Lower leg skin (tissue), 4 donors: ENCODE data around the gene CMTM4. TPM values are rescaled to one million over a fixed set of nuclear protein-coding genes. Genes with fewer than 3 reads are reported as not detected.
"Not testable (repeated sequence)": the region's sequence is repeated elsewhere in the genome, so short reads cannot be mapped to it uniquely, and the experiment has no call there.

Experiments used
- DNase-seq, 2 donors: peaks; one replicate each; pipeline ENCODE4 v3.0.0-alpha.2; 2019; ENCODE audit warnings: low spot score in 2 of 2
- H3K4me3 ChIP-seq: fragments of 200-600 bp; sonication (generic); 2 replicates; pipeline ENCODE4 v1.5.1; 2017; ENCODE audit warnings: mild to moderate bottlenecking, low read depth; ENCODE audit not compliant: poor library complexity, severe bottlenecking
- CTCF ChIP-seq, 3 donors: fragments of 450-650 bp; IDR thresholded peaks; one replicate each; pipeline ENCODE4 v1.5.1; 2016; ENCODE audit warnings: antibody characterized with exemption in 3 of 3, mild to moderate bottlenecking in 3 of 3, moderate library complexity in 2 of 3
- POLR2A ChIP-seq, 2 donors: fragments of 450-650 bp; IDR thresholded peaks; one replicate each; pipeline ENCODE4 v1.6.1; 2016 to 2017; ENCODE audit warnings: antibody characterized with exemption in 2 of 2, mild to moderate bottlenecking in 1 of 2, moderate library complexity in 1 of 2
- WGBS, 2 donors: methylation state at CpG; one replicate each; pipeline ENCODE4 v1.1.5; 2018; 5-methylcytosine and 5-hydroxymethylcytosine counted together
- intact Hi-C: fragments of 100-400 bp; cut with DNase I; formaldehyde crosslinking; loops from one replicate; pipeline ENCODE4 v1.15.0; 2023; ENCODE audit warnings: low total_unique reads
- total RNA-seq, 4 donors: library from RNA; depleted of rRNA; stranded (reverse); fragments of >200 nt; gene quantifications; one replicate each; pipeline ENCODE4 v1.1.0, GENCODE V29; 2016

Gene CMTM4
- total RNA-seq, 4 donors from 2014 or later = 11.1 to 30.2 (median 22.5) TPM

GRCh38 chr16:66572356-66572755, 124.2 kb downstream of the CMTM4 start:
- WGBS, 2 donors = 72 to 77% methylated on average over 2 of the region's 2 CpGs
- intact Hi-C loops = no loop called here

GRCh38 chr16:66569827-66570405, 126.6 kb downstream of the CMTM4 start:
- TF ChIP-seq POLR2A (IDR thresholded peaks at IDR 0.05) (no peak), CTCF (IDR thresholded peaks at IDR 0.05) (no peak)
- 55 to 63% methylated on average over 3 of the region's 3 CpGs for WGBS, 2 donors
- intact Hi-C loops = no loop called here
- no peak overlapping the region for H3K4me3 ChIP-seq
- no peak for DNase-seq

More at GRCh38 chr16:66572356-66572755, 124.2 kb downstream of the CMTM4 start:
- no peak overlapping the region for H3K4me3 ChIP-seq
- TF ChIP-seq POLR2A (IDR thresholded peaks at IDR 0.05) (no peak), CTCF (IDR thresholded peaks at IDR 0.05) (no peak)
- no peak for DNase-seq

GRCh38 chr16:66569131-66569530, 127.4 kb downstream of the CMTM4 start:
- intact Hi-C loops = no loop called here
- no peak for DNase-seq
- TF ChIP-seq CTCF (IDR thresholded peaks at IDR 0.05) = no peak
- no peak for TF ChIP-seq POLR2A (IDR thresholded peaks at IDR 0.05)
- 93 to 96% methylated on average over 1 of the region's 1 CpG for WGBS, 2 donors
- H3K4me3 ChIP-seq = no peak overlapping the region

- no peak for DNase-seq
- intact Hi-C loops = no loop called here
- TF ChIP-seq CTCF (IDR thresholded peaks at IDR 0.05) (no peak), POLR2A (IDR thresholded peaks at IDR 0.05) (no peak)
- WGBS, 2 donors = 94 to 96% methylated on average over 2 of the region's 2 CpGs
- H3K4me3 ChIP-seq = no peak overlapping the region
Measured at GRCh38 chr16:66568355-66568754, 128.2 kb downstream of the CMTM4 start.

- DNase-seq, intact Hi-C loops, H3K4me3 ChIP-seq: not testable (repeated sequence)
- 86 to 99% methylated on average over 3 of the region's 3 CpGs for WGBS, 2 donors
Measured at GRCh38 chr16:66567270-66567669, 129.3 kb downstream of the CMTM4 start.

- TF ChIP-seq CTCF (IDR thresholded peaks at IDR 0.05) = no peak
- no peak for TF ChIP-seq POLR2A (IDR thresholded peaks at IDR 0.05)
- DNase-seq = no peak
- WGBS, 2 donors = 92 to 95% methylated on average over 46 to 53 of the region's 54 CpGs
- H3K4me3 ChIP-seq = no peak within 1 kb of the TSS
- intact Hi-C loops = no loop called here
Measured at GRCh38 chr16:66566051-66566901, 130.3 kb downstream of the CMTM4 start, which contains the start of gene CMTM1. TSS of gene CMTM1 (plus strand) at chr16:66566439. CDS start at chr16:66566514, 75 bp downstream.
